Mesothelial cell of epicardium (in vitro differentiated cells): ENCODE data around the gene DYRK1A. TPM values are rescaled to one million over a fixed set of nuclear protein-coding genes. Genes with fewer than 3 reads are reported as not detected.

ENCODE experiments used
- DNase-seq, 2 experiments: peaks; one replicate each; pipeline ENCODE4 v3.0.0; 2021; ENCODE audit warnings: low spot score in 2 of 2; ENCODE audit not compliant: unreplicated experiment in 2 of 2
- H3K27ac Mint-ChIP-seq: 2 replicates; pipeline ENCODE4 v1.8.0; 2021; ENCODE audit warnings: mixed read lengths
- H3K27me3 Mint-ChIP-seq: 2 replicates; pipeline ENCODE4 v1.8.0; 2021; ENCODE audit warnings: low read depth, mixed read lengths
- H3K36me3 Mint-ChIP-seq: 2 replicates; pipeline ENCODE4 v1.8.0; 2021; ENCODE audit warnings: mixed read lengths
- H3K4me1 Mint-ChIP-seq: 2 replicates; pipeline ENCODE4 v1.8.0; 2021; ENCODE audit warnings: mixed read lengths
- H3K4me3 Mint-ChIP-seq: 2 replicates; pipeline ENCODE4 v1.8.0; 2021; ENCODE audit warnings: mild to moderate bottlenecking, moderate library complexity, mixed read lengths
- H3K9me3 Mint-ChIP-seq: 2 replicates; pipeline ENCODE4 v1.8.0; 2021; ENCODE audit warnings: mixed read lengths
- CTCF ChIP-seq: fragments of 200-600 bp; sonication (generic); IDR thresholded peaks from one replicate; pipeline ENCODE4 v1.5.0; 2021; ENCODE audit warnings: antibody characterized with exemption; ENCODE audit not compliant: unreplicated experiment
- total RNA-seq: library from RNA; stranded (reverse); gene quantifications from 3 replicates; pipeline ENCODE4 v1.2.1, GENCODE V29; 2021

DYRK1A gene
- total RNA-seq, 1 donor from 2014 or later = 79.7 TPM

GRCh38 chr21:37381883-37382585 lies 15.5 kb downstream of the DYRK1A start:
- Mint-ChIP-seq H3K27ac (no peak overlapping the region), H3K4me3 (no peak overlapping the region), H3K9me3 (peaks cover 14% of the 10 kb centered on the region), H3K36me3 (peaks cover 15% of the 10 kb centered on the region), H3K4me1 (peaks cover 26% of the 10 kb centered on the region), H3K27me3 (no peaks in the 10 kb centered on the region)
- DNase-seq = no peak
- TF ChIP-seq CTCF = no peak

- no peak overlapping the region for H3K27ac Mint-ChIP-seq
- no peaks in the 10 kb centered on the region for H3K27me3 Mint-ChIP-seq
Measured at GRCh38 chr21:37383086-37383485, 16.5 kb downstream of the DYRK1A start.

GRCh38 chr21:37383784-37384311 lies 17.3 kb downstream of the DYRK1A start:
- no peak for TF ChIP-seq CTCF
- Mint-ChIP-seq H3K27me3 (no peaks in the 10 kb centered on the region), H3K27ac (no peak overlapping the region), H3K36me3 (peaks cover 15% of the 10 kb centered on the region), H3K4me3 (no peak overlapping the region), H3K4me1 (peaks cover 28% of the 10 kb centered on the region), H3K9me3 (peaks cover 14% of the 10 kb centered on the region)
- DNase-seq = no peak

More at GRCh38 chr21:37383086-37383485, 16.5 kb downstream of the DYRK1A start:
- Mint-ChIP-seq H3K4me1 (peaks cover 32% of the 10 kb centered on the region), H3K4me3 (no peak overlapping the region), H3K9me3 (peaks cover 14% of the 10 kb centered on the region), H3K36me3 (peaks cover 15% of the 10 kb centered on the region)
- TF ChIP-seq CTCF = no peak
- no peak for DNase-seq

- no peak overlapping the region for H3K4me3 Mint-ChIP-seq
- H3K27ac Mint-ChIP-seq = no peak overlapping the region
- peaks cover 25% of the 10 kb centered on the region for H3K4me1 Mint-ChIP-seq
- TF ChIP-seq CTCF = no peak
- peaks cover 14% of the 10 kb centered on the region for H3K9me3 Mint-ChIP-seq
- DNase-seq = no peak
- no peaks in the 10 kb centered on the region for H3K27me3 Mint-ChIP-seq
- H3K36me3 Mint-ChIP-seq = peaks cover 15% of the 10 kb centered on the region
Measured at GRCh38 chr21:37384416-37384815, 17.8 kb downstream of the DYRK1A start.

GRCh38 chr21:37385179-37385765 lies 18.7 kb downstream of the DYRK1A start:
- H3K36me3 Mint-ChIP-seq = peaks cover 15% of the 10 kb centered on the region
- peaks cover 14% of the 10 kb centered on the region for H3K9me3 Mint-ChIP-seq
- TF ChIP-seq CTCF = no peak
- H3K4me3 Mint-ChIP-seq = no peak overlapping the region
- peaks cover 21% of the 10 kb centered on the region for H3K4me1 Mint-ChIP-seq
- H3K27ac Mint-ChIP-seq = no peak overlapping the region
- DNase-seq = no peak
- no peaks in the 10 kb centered on the region for H3K27me3 Mint-ChIP-seq
